GM18868 (cell line): ENCODE measurements around the gene ZNF684.
"Not testable (repeated sequence)": the region's sequence is repeated elsewhere in the genome, so short reads cannot be mapped to it uniquely, and the experiment has no call there.

ENCODE experiments used
- ATAC-seq: cut with Tn5 transposase; IDR thresholded peaks from one replicate; pipeline ENCODE4 v1.9.1; 2021; ENCODE audit warnings: mild to moderate bottlenecking, moderate library complexity; ENCODE audit not compliant: unreplicated experiment

Gene ZNF684

DNA sequence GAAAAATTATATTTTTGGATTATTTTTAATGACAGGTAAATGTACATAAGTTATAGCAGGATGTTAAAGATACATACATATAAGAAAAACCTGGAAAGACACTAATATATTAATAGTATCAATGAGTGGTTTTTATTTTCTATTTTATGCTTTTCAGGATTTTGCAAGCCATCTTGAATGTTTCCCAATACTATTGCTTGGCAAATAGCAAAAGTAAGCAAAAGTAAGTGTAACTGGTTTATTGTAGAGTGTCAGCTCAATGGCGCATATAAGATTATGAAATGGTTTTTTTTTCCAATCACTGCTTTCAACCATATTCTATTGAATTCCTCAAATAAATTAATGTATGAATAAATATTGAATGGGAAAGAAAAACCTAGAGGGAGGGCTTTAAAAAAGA, 36.4 kb downstream of the ZNF684 start:
- no peak for ATAC-seq

DNA sequence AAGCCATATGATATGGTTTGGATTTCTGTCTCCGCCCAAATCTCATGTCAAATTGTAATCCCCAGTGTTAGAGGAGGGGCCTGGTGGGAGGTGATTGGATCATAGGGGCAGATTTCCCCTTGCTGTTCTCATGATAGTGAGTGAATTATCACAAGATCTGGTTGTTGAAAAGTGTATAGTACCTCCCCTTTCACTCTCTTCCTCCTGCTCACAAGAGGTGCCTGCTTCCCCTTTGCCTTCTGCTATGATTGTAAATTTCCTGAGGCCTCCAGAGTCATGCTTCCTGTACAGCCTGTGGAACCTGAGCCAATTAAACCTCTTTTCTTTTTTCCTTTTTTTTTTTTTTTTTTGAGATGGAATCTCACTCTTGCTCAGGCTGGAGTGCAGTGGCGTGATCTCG, 43.4 kb downstream of the ZNF684 start:
- not testable (repeated sequence) for ATAC-seq

DNA sequence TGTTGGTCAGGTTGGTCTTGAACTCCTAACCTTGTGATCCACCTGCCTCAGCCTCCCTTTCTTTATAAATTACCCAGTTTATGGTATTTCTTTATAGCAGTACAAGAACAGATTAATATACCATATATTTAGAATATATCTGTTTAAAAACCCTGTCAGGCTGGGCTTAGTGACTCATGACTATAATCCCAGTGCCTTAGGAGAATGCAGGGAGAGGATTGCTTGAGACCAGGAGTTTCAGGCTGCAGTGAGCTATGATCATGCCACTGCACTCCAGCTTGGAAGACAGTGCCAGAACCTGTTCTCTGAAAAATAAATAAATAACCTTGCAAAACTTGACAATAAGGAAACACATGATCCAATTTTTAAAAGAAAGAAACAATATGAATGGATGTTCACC, 43.9 kb downstream of the ZNF684 start:
- ATAC-seq, result no peak

DNA sequence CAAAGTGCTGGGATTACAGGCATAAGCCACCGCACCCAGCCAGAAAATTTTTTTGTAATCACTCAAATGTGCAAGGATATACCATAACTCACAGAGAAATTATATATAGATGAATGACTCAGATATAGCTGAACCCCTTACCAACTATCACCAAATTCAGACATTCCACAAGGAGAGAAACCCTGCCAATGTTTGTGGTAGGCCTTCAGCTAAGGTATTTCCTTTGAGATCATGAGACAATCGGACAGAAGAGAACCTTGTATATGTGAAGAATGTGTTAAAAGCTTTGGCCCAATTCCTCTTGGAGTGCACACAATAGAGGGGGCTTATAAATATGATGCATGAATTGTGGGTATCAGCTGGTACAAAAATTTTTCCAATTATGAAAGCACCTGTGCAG, 50.7 kb downstream of the ZNF684 start:
- ATAC-seq, result no peak

DNA sequence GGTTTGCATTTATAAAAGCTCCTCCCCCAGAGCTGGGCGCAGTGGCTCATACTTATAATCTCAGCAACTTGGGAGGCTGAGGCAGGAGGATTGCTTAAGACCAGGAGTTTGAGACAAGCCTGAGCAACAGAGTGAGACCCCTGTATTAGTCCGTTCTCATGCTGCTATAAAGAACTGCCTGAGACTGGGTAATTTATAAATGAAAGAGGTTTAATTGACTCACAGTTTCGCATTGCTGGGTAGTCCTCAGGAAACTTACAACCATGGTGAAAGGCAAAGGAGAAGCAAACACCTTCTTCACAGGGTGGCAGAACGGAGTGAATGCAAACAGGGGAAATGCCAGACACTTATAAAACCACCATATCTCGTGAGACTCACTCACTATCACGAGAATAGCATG, 52.5 kb downstream of the ZNF684 start:
- ATAC-seq, result no peak

DNA sequence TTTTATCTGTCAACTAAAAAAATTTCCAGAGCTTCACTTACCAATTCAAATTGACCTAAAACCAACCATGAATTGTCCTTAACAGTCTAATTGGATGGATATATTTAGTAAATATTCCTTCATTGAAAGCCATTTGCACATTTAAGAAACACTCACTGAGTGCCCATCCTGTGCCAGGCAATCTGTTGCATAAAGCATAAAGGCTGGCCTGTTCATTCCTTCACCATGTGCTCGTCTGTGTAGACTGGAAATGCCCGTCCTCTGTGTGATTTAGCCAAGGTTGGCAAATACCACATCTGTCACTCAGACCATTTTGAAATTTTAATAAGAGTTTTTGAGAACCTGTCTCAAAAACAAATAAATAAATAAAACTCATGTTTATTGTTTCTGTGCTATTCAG, 57.1 kb downstream of the ZNF684 start:
- no peak for ATAC-seq

DNA sequence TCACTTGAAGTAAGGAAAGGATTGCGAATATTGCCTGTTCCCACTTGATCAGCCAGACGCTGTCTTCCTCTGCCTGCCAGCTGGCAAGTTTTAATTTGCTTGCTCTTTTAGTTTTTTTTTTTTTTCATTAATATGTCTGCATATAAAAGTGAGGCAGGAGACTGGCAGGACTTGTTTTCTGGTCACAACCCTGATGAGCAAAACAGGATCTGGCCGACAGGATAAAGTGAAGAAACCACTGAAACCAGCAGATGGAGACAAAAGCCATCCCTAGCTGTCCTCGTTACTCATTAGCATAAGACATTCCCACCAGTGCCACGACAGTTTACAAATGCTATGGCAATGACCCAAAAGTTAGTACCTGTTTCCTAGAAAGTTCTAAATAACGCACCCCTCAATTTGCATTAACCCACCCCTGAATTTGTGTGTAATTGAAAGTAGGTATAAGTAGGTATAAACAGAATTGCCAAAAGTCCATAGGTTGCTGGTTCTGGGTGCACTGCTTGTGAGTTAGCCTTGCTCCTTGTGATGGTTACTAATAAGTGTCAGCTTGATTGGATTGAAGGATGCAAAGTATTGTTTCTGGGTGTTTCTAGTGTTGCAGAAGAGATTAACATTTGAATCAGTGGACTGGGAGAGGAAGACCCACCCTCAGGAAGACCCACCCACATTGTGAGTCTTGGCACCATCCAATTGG, 60.8 kb downstream of the ZNF684 start:
- ATAC-seq, result no peak

DNA sequence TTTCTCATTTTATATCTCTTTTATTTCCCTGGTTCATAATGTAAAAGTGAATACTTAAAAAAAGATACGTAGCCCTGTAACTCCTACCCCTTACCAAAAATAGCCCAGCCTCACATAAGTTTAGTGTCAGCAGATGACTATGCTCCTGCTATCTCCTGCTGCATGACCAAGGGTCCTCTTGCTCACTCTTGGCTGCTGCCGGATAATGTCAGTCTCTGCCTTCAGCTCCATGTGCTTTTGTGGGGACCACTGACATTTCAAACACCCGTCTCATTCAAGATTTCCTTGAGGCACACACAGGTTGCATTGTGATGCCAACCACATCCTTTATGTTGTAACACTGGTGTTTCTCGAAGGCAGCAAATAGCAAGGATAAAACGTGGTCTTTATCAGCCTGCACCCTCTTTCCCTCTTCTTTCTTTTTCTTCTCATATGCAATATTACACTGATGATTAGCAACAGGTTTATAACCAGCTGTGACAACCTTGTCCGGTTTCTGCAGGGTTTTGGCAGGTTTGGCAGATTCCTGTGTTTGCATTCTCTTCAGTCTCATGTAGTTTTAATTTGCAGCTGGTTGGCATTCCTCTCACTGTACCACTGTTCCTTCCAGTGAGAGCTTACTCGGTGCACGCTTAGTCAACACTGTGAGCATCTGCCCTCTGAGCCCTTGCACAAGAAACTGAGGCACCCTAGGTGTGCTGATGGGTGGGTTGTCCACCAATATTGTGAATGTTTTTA, 62.2 kb downstream of the ZNF684 start:
- ATAC-seq, result no peak

DNA sequence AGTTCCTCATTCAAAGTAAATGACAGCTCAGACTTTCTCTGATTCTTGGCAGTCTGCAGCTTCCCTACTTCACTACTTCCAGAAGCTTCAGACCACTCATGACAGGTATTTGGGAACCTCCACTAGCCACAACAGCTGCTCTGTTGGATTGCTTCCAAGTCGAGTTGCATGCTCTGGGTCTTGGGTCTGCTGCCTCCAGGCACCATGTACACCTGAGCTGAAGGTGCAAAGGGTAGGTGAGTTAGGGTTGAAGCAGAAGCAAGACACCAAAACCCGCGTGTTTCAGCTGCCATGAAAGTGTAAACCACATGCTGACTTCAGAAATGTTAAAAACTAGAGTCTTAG, 62.7 kb downstream of the ZNF684 start:
- ATAC-seq, result no peak

DNA sequence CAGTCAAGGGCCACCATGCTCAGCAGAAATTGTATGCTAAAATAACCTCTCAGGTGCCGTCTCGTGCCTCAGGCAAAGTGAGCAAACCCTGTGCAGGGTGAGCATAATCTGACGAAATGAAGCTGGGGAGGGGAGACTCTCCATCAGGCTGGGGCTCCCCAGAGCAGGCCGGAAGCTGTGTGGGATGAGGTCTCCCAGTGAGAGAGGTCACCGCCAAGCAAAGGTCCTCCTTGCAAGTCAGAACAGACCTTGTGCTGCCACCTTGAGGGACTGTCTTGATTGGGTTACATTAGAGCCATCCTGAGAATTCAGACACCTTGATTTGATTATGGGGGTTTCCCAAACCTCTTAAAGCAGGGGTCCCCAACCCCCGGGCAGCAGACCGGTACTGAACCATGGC, 64.2 kb downstream of the ZNF684 start:
- no peak for ATAC-seq
